Progenitor cell of endocrine pancreas (in vitro differentiated cells): ENCODE data around the gene LYRM2. TPM values are rescaled to one million over a fixed set of nuclear protein-coding genes. Genes with fewer than 3 reads are reported as not detected.

ENCODE experiments used
- DNase-seq: peaks from one replicate; pipeline ENCODE4 v3.0.0; 2021; ENCODE audit warnings: low spot score; ENCODE audit not compliant: unreplicated experiment
- H3K27ac Mint-ChIP-seq: 2 replicates; pipeline ENCODE4 v1.8.0; 2021; ENCODE audit warnings: mild to moderate bottlenecking, moderate library complexity, mixed read lengths
- H3K27me3 Mint-ChIP-seq: 2 replicates; pipeline ENCODE4 v1.8.0; 2021; ENCODE audit warnings: mixed read lengths
- H3K36me3 Mint-ChIP-seq: 2 replicates; pipeline ENCODE4 v1.8.0; 2022; ENCODE audit warnings: mixed read lengths; ENCODE audit not compliant: insufficient read depth
- H3K4me1 Mint-ChIP-seq: 2 replicates; pipeline ENCODE4 v1.8.0; 2021; ENCODE audit warnings: low read depth, mixed read lengths
- H3K4me3 Mint-ChIP-seq: 2 replicates; pipeline ENCODE4 v1.8.0; 2021; ENCODE audit warnings: low read depth, mild to moderate bottlenecking, moderate library complexity, mixed read lengths
- H3K9me3 Mint-ChIP-seq: 2 replicates; pipeline ENCODE4 v1.8.0; 2021; ENCODE audit warnings: low read depth, mixed read lengths
- CTCF ChIP-seq: fragments of 200-600 bp; sonication (generic); IDR thresholded peaks from one replicate; pipeline ENCODE4 v1.5.0; 2021; ENCODE audit warnings: antibody characterized with exemption, mild to moderate bottlenecking; ENCODE audit not compliant: unreplicated experiment
- total RNA-seq: library from RNA; stranded (reverse); gene quantifications from 2 replicates; pipeline ENCODE4 v1.2.1, GENCODE V29; 2021

LYRM2 gene
- total RNA-seq, 1 donor from 2014 or later = 46.5 TPM

GRCh38 chr6:89580997-89581666 lies 57.4 kb downstream of the LYRM2 start:
- H3K4me3 Mint-ChIP-seq = no peak overlapping the region
- H3K9me3 Mint-ChIP-seq = no peaks in the 10 kb centered on the region
- TF ChIP-seq CTCF = no peak
- DNase-seq = no peak
- no peaks in the 10 kb centered on the region for H3K27me3 Mint-ChIP-seq
- no peaks in the 10 kb centered on the region for H3K36me3 Mint-ChIP-seq
- H3K27ac Mint-ChIP-seq = no peak overlapping the region
- peaks cover 5% of the 10 kb centered on the region for H3K4me1 Mint-ChIP-seq

GRCh38 chr6:89575562-89575960 lies 63.0 kb downstream of the LYRM2 start:
- Mint-ChIP-seq H3K9me3 (no peaks in the 10 kb centered on the region), H3K27ac (no peak overlapping the region), H3K4me3 (no peak overlapping the region), H3K36me3 (peaks cover 1% of the 10 kb centered on the region), H3K27me3 (no peaks in the 10 kb centered on the region), H3K4me1 (peaks cover 11% of the 10 kb centered on the region)
- TF ChIP-seq CTCF = no peak
- DNase-seq = no peak

GRCh38 chr6:89574910-89575561 lies 63.5 kb downstream of the LYRM2 start:
- Mint-ChIP-seq H3K9me3 (no peaks in the 10 kb centered on the region), H3K36me3 (peaks cover 2% of the 10 kb centered on the region), H3K27me3 (no peaks in the 10 kb centered on the region), H3K4me3 (no peak overlapping the region), H3K4me1 (peaks cover 9% of the 10 kb centered on the region), H3K27ac (peak overlapping the region; percentile 54)
- TF ChIP-seq CTCF = no peak
- no peak for DNase-seq

GRCh38 chr6:89567630-89568390 lies 70.7 kb downstream of the LYRM2 start:
- DNase-seq = no peak
- no peak overlapping the region for H3K4me3 Mint-ChIP-seq
- peak overlapping the region; percentile 77 for H3K27ac Mint-ChIP-seq
- peaks cover 2% of the 10 kb centered on the region for H3K36me3 Mint-ChIP-seq
- no peaks in the 10 kb centered on the region for H3K9me3 Mint-ChIP-seq
- no peaks in the 10 kb centered on the region for H3K27me3 Mint-ChIP-seq
- no peak for TF ChIP-seq CTCF
- H3K4me1 Mint-ChIP-seq = peaks cover 19% of the 10 kb centered on the region

GRCh38 chr6:89566930-89567629 lies 71.5 kb downstream of the LYRM2 start:
- H3K9me3 Mint-ChIP-seq = no peaks in the 10 kb centered on the region
- TF ChIP-seq CTCF = no peak
- peaks cover 3% of the 10 kb centered on the region for H3K27me3 Mint-ChIP-seq
- no peak overlapping the region for H3K27ac Mint-ChIP-seq
- H3K4me1 Mint-ChIP-seq = peaks cover 23% of the 10 kb centered on the region
- no peak for DNase-seq
- H3K36me3 Mint-ChIP-seq = peaks cover 2% of the 10 kb centered on the region
- H3K4me3 Mint-ChIP-seq = no peak overlapping the region
